Type B pancreatic cell (in vitro differentiated cells): ENCODE measurements around the gene LRRK1. TPM values are rescaled to one million over a fixed set of nuclear protein-coding genes. Genes with fewer than 3 reads are reported as not detected.
A peak's percentile ranks its signal among the peaks of the same experiment; 100 is the strongest.

Experiments used
- DNase-seq: peaks from one replicate; pipeline ENCODE4 v3.0.0; 2021; ENCODE audit warnings: mixed read lengths; ENCODE audit not compliant: unreplicated experiment; ENCODE audit errors: extremely low spot score
- H3K27ac Mint-ChIP-seq: 2 replicates; pipeline ENCODE4 v1.8.0; 2021; ENCODE audit warnings: mild to moderate bottlenecking, mixed read lengths
- H3K27me3 Mint-ChIP-seq: 2 replicates; pipeline ENCODE4 v1.8.0; 2021; ENCODE audit warnings: mixed read lengths
- H3K36me3 Mint-ChIP-seq: 2 replicates; pipeline ENCODE4 v1.8.0; 2021; ENCODE audit warnings: mixed read lengths
- H3K4me1 Mint-ChIP-seq: one replicate; pipeline ENCODE4 v1.8.0; 2021; ENCODE audit warnings: mixed read lengths; ENCODE audit not compliant: unreplicated experiment
- H3K4me3 Mint-ChIP-seq: 2 replicates; pipeline ENCODE4 v1.8.0; 2021; ENCODE audit warnings: mild to moderate bottlenecking, mixed read lengths
- H3K9me3 Mint-ChIP-seq: 2 replicates; pipeline ENCODE4 v1.8.0; 2021; ENCODE audit warnings: mixed read lengths
- total RNA-seq: library from RNA; stranded (reverse); gene quantifications from 2 replicates; pipeline ENCODE4 v1.2.1, GENCODE V29; 2021; ENCODE audit warnings: low replicate concordance
- TF ChIP-seq, protein P1 (sequence below): fragments of 200-600 bp; sonication (generic); conservative IDR thresholded peaks from 2 replicates; pipeline ENCODE4 v1.5.0; 2021; ENCODE audit warnings: antibody characterized with exemption, mild to moderate bottlenecking

The LRRK1 gene
- total RNA-seq, 1 donor from 2014 or later = 2.0 TPM

DNA sequence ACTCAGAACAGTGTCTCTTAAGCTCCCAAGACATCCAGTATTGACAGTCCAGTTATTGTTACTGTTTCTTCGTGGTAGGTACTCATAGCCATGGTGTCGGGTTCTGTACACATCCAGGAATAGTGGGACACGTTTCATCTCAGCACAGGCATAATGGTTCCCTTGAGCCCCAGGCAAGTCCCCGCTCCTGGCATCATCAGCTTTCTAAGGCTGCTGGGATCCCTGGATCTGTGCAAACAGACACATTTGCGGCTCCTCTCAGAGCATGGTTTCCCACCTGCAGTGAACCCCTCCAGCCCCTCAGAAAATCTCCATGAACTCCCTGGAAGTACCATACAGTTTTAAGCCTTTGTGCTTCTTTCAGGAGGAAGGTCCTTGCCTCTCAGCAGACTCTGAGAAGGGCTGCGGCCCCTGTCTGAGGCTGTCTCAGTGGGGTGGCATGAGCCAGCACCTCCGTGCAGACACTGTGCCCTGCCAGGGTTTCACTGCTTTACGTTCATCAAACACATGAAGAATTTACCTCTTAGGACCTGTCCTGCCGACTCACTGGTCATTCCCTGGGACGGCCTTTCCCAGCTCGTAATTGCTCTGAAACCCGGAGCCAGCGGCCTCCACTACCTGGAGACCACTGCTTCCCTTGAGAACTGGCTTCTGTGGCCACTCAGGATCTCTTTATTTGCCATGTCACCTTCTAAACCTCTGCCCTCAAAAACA, 124.9 kb downstream of the LRRK1 start:
- no peak overlapping the region for H3K27ac Mint-ChIP-seq
- peaks cover 4% of the 10 kb centered on the region for H3K27me3 Mint-ChIP-seq
- no peaks in the 10 kb centered on the region for H3K9me3 Mint-ChIP-seq
- H3K4me1 Mint-ChIP-seq = peaks cover 8% of the 10 kb centered on the region
- DNase-seq = peak; percentile 56
- TF ChIP-seq, protein P1, sequence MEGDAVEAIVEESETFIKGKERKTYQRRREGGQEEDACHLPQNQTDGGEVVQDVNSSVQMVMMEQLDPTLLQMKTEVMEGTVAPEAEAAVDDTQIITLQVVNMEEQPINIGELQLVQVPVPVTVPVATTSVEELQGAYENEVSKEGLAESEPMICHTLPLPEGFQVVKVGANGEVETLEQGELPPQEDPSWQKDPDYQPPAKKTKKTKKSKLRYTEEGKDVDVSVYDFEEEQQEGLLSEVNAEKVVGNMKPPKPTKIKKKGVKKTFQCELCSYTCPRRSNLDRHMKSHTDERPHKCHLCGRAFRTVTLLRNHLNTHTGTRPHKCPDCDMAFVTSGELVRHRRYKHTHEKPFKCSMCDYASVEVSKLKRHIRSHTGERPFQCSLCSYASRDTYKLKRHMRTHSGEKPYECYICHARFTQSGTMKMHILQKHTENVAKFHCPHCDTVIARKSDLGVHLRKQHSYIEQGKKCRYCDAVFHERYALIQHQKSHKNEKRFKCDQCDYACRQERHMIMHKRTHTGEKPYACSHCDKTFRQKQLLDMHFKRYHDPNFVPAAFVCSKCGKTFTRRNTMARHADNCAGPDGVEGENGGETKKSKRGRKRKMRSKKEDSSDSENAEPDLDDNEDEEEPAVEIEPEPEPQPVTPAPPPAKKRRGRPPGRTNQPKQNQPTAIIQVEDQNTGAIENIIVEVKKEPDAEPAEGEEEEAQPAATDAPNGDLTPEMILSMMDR = no peak
- H3K4me3 Mint-ChIP-seq = no peak overlapping the region
- no peaks in the 10 kb centered on the region for H3K36me3 Mint-ChIP-seq

GRCh38 chr15:101044625-101045235, 125.6 kb downstream of the LRRK1 start:
- Mint-ChIP-seq H3K4me1 (peaks cover 8% of the 10 kb centered on the region), H3K4me3 (no peak overlapping the region), H3K9me3 (no peaks in the 10 kb centered on the region), H3K27me3 (peaks cover 4% of the 10 kb centered on the region), H3K36me3 (no peaks in the 10 kb centered on the region), H3K27ac (no peak overlapping the region)
- TF ChIP-seq, protein P1 = no peak
- no peak for DNase-seq

DNA sequence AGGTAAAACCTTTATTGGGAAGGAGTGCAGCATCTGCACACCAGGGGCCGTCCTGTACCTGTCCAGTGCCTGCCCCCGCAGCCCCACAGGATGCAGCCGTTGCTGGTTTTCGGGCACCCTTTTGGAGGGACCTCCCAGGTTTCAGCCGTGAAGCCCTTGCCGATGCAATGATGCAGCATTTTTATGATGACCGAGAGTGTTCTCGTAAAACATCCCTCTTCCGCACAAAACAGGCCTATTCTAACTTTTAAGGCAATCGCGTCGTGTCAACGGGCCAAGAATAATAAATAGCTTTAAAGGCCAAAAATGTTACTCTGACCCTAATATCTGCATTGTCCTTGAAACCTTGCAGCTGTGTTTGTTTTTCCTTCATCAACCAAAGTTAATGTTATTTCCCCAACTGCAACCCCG, 126.1 kb downstream of the LRRK1 start:
- no peak for DNase-seq
- H3K4me1 Mint-ChIP-seq = peaks cover 8% of the 10 kb centered on the region
- H3K27ac Mint-ChIP-seq = no peak overlapping the region
- TF ChIP-seq, protein P1 = no peak
- H3K4me3 Mint-ChIP-seq = no peak overlapping the region
- H3K36me3 Mint-ChIP-seq = no peaks in the 10 kb centered on the region
- no peaks in the 10 kb centered on the region for H3K9me3 Mint-ChIP-seq
- H3K27me3 Mint-ChIP-seq = peaks cover 4% of the 10 kb centered on the region

GRCh38 chr15:101045835-101046691, 126.9 kb downstream of the LRRK1 start:
- H3K4me1 Mint-ChIP-seq = peaks cover 8% of the 10 kb centered on the region
- no peaks in the 10 kb centered on the region for H3K36me3 Mint-ChIP-seq
- H3K27me3 Mint-ChIP-seq = peaks cover 4% of the 10 kb centered on the region
- TF ChIP-seq, protein P1 = no peak
- no peak overlapping the region for H3K4me3 Mint-ChIP-seq
- no peak overlapping the region for H3K27ac Mint-ChIP-seq
- H3K9me3 Mint-ChIP-seq = no peaks in the 10 kb centered on the region
- DNase-seq = peak; percentile 55

GRCh38 chr15:101046826-101047225, 127.7 kb downstream of the LRRK1 start:
- no peak for DNase-seq
- H3K27ac Mint-ChIP-seq = no peak overlapping the region
- no peaks in the 10 kb centered on the region for H3K36me3 Mint-ChIP-seq
- TF ChIP-seq, protein P1 = no peak
- H3K27me3 Mint-ChIP-seq = peaks cover 4% of the 10 kb centered on the region
- no peaks in the 10 kb centered on the region for H3K9me3 Mint-ChIP-seq
- no peak overlapping the region for H3K4me3 Mint-ChIP-seq
- peaks cover 8% of the 10 kb centered on the region for H3K4me1 Mint-ChIP-seq
